OCI-LY7 (cell line): ENCODE measurements around the gene SERINC5. TPM values are rescaled to one million over a fixed set of nuclear protein-coding genes. Genes with fewer than 3 reads are reported as not detected.

Experiments used
- BruUV-seq: library from RNA; stranded (reverse); fragments of 400-500 nt; replicated peaks from 2 replicates; lab custom pipeline; 2021; lab: Mats Ljungman, UMichigan
- CTCF ChIA-PET: fragments of 300-600 bp; sonication (Branson Sonifier 250); formaldehyde crosslinking; loops from one replicate; lab custom pipeline; 2022; ENCODE audit warnings: antibody characterized with exemption; ENCODE audit not compliant: unreplicated experiment; lab: Charles Lee
- POLR2A ChIA-PET: fragments of 300-600 bp; sonication (Branson Sonifier 250); formaldehyde crosslinking; loops from one replicate; lab custom pipeline; 2022; ENCODE audit warnings: antibody characterized with exemption; lab: Charles Lee
- DNase-seq: peaks from one replicate; pipeline ENCODE4 v3.0.0-alpha.2; 2015; ENCODE audit warnings: low spot score
- H2AFZ ChIP-seq: fragments of 200-600 bp; sonication (generic), shearing (Covaris generic); 2 replicates; pipeline ENCODE4 v1.6.1; 2014; ENCODE audit warnings: mild to moderate bottlenecking, antibody characterized with exemption, low read length, moderate library complexity
- H3K27ac ChIP-seq: fragments of 200-600 bp; sonication (generic); 2 replicates; pipeline ENCODE4 v1.5.1; 2014; ENCODE audit warnings: mixed run types, low read depth, mild to moderate bottlenecking, moderate library complexity, low read length, inconsistent platforms; ENCODE audit not compliant: poor library complexity, severe bottlenecking
- H3K36me3 ChIP-seq: fragments of 200-600 bp; sonication (generic); 2 replicates; pipeline ENCODE4 v1.6.1; 2014; ENCODE audit warnings: mild to moderate bottlenecking, antibody characterized with exemption, low read length, moderate library complexity, mixed read lengths; ENCODE audit not compliant: insufficient read depth
- H3K4me1 ChIP-seq: fragments of 200-600 bp; sonication (generic); 2 replicates; pipeline ENCODE4 v1.5.1; 2014; ENCODE audit warnings: mild to moderate bottlenecking, low read length; ENCODE audit not compliant: insufficient read depth, poor library complexity, severe bottlenecking
- H3K4me2 ChIP-seq: fragments of 200-600 bp; sonication (generic); 2 replicates; pipeline ENCODE4 v1.6.1; 2014; ENCODE audit warnings: mild to moderate bottlenecking, low read length
- H3K4me3 ChIP-seq: fragments of 200-600 bp; sonication (generic); 2 replicates; pipeline ENCODE4 v1.5.1; 2014; ENCODE audit warnings: mild to moderate bottlenecking, low read depth, low read length; ENCODE audit not compliant: poor library complexity, severe bottlenecking
- H3K79me2 ChIP-seq: fragments of 200-600 bp; sonication (generic); 2 replicates; pipeline ENCODE4 v1.6.1; 2016; ENCODE audit warnings: low read depth, mild to moderate bottlenecking, low read length, moderate library complexity, mixed read lengths; ENCODE audit not compliant: insufficient read depth
- H3K9me2 ChIP-seq: fragments of 200-600 bp; sonication (generic); 2 replicates; pipeline ENCODE4 v1.6.1; 2016; ENCODE audit warnings: mild to moderate bottlenecking, low read length, mixed read lengths; ENCODE audit not compliant: insufficient read depth
- H3K9me3 ChIP-seq: fragments of 200-600 bp; sonication (generic); 2 replicates; pipeline ENCODE4 v1.6.1; 2014; ENCODE audit warnings: mild to moderate bottlenecking, mixed run types, low read length, mixed read lengths
- H4K20me1 ChIP-seq: fragments of 200-600 bp; sonication (generic); 2 replicates; pipeline ENCODE4 v1.6.1; 2014; ENCODE audit warnings: mild to moderate bottlenecking, antibody characterized with exemption, low read length, moderate library complexity, mixed read lengths; ENCODE audit not compliant: insufficient read depth
- CTCF ChIP-seq: fragments of 200-600 bp; sonication (generic); conservative IDR thresholded peaks from 2 replicates; pipeline ENCODE4 v1.5.1; 2014; ENCODE audit warnings: mild to moderate bottlenecking, antibody characterized with exemption, low read length, moderate library complexity, mixed read lengths
- EZH2phosphoT487 ChIP-seq: fragments of 200-600 bp; sonication (generic); IDR thresholded peaks from 2 replicates; pipeline ENCODE4 v1.6.1; 2018; ENCODE audit warnings: low read depth, borderline replicate concordance, mild to moderate bottlenecking, mixed run types, antibody characterized with exemption, low read length, moderate library complexity, mixed read lengths
- intact Hi-C: fragments of 100-400 bp; cut with micrococcal nuclease; formaldehyde crosslinking; loops from one replicate; pipeline ENCODE4 v1.10.0; 2022; ENCODE audit not compliant: unreplicated experiment
- total RNA-seq, 2 experiments: library from RNA; depleted of rRNA in 1 of 2; stranded (reverse); fragments of >200 nt in 1 of 2; shearing (Covaris generic) in 1 of 2; gene quantifications; 2 replicates each; pipeline ENCODE4 v1.2.3, GENCODE V29; 2014 to 2022

The SERINC5 gene
- total RNA-seq, 2 experiments from 2014 or later: 31.2 to 87.9 TPM

- intact Hi-C loops: no loop called here
- peaks cover 62% of the 10 kb centered on the region for H3K79me2 ChIP-seq
- CTCF ChIA-PET: no interaction called here
- H4K20me1 ChIP-seq: no peaks in the 10 kb centered on the region
- H3K4me3 ChIP-seq: no peak overlapping the region
- peaks cover 53% of the 10 kb centered on the region for H3K36me3 ChIP-seq
- H3K4me2 ChIP-seq: peak overlapping the region; percentile 19; the same call in 1 of the 2 replicates
- H3K9me3 ChIP-seq: no peaks in the 10 kb centered on the region
- H3K9me2 ChIP-seq: no peaks in the 10 kb centered on the region
- H2AFZ ChIP-seq: no peak overlapping the region
- POLR2A ChIA-PET: interaction anchor here (0.6 to 5.1 kb wide), 6 partner anchors 8 to 59 kb away, joined by 3 to 91 read pairs (median 6); no protein-coding TSS in a partner anchor
- no peak for TF ChIP-seq CTCF
- peak overlapping the region; percentile 17 for H3K27ac ChIP-seq
- peaks cover 54% of the 10 kb centered on the region for H3K4me1 ChIP-seq
- no TSS peak for BruUV-seq
- no peak for DNase-seq
These were observed 59.9 kb downstream of the SERINC5 start for GRCh38 chr5:80195837-80196400.

GRCh38 chr5:80194468-80194867 lies 61.4 kb downstream of the SERINC5 start:
- BruUV-seq: no TSS peak
- ChIA-PET POLR2A (interaction anchor here (0.7 to 5.1 kb wide), 12 partner anchors 10 to 143 kb away, joined by 3 to 91 read pairs (median 4); partner anchors contain the start of gene SERINC5), CTCF (no interaction called here)
- H3K4me1 ChIP-seq: peaks cover 68% of the 10 kb centered on the region
- no peaks in the 10 kb centered on the region for H3K9me3 ChIP-seq
- H3K79me2 ChIP-seq: peaks cover 71% of the 10 kb centered on the region
- intact Hi-C loops: no loop called here
- peak; percentile 35; the same call in 1 of the 2 replicates for TF ChIP-seq CTCF
- TF ChIP-seq EZH2phosphoT487: no peak
- H3K36me3 ChIP-seq: peaks cover 40% of the 10 kb centered on the region
- H3K27ac ChIP-seq: peak overlapping the region; percentile 98
- H3K4me2 ChIP-seq: peak overlapping the region; percentile 73
- no peak overlapping the region for H3K4me3 ChIP-seq
- no peaks in the 10 kb centered on the region for H3K9me2 ChIP-seq
- DNase-seq: peak; percentile 39
- H4K20me1 ChIP-seq: no peaks in the 10 kb centered on the region
- no peak overlapping the region for H2AFZ ChIP-seq

- no TSS peak for BruUV-seq
- Histone ChIP-seq H3K4me3 (peak overlapping the region; percentile 54), H3K9me2 (no peaks in the 10 kb centered on the region), H3K36me3 (peaks cover 30% of the 10 kb centered on the region), H3K27ac (peak overlapping the region; percentile 98), H3K9me3 (no peaks in the 10 kb centered on the region), H3K4me1 (peaks cover 79% of the 10 kb centered on the region), H2AFZ (peak overlapping the region; percentile 3; the same call in 1 of the 2 replicates), H3K79me2 (peaks cover 81% of the 10 kb centered on the region), H4K20me1 (no peaks in the 10 kb centered on the region), H3K4me2 (peak overlapping the region; percentile 73)
- POLR2A ChIA-PET: interaction anchor here (0.6 to 5.1 kb wide), 16 partner anchors 10 to 88 kb away, joined by 3 to 91 read pairs (median 5); partner anchors contain the start of gene SERINC5
- CTCF ChIA-PET: interaction anchor here (1.3 to 1.8 kb wide), 2 partner anchors 10 to 59 kb away, joined by 4 read pairs; no protein-coding TSS in a partner anchor
- no peak for DNase-seq
- intact Hi-C loops: no loop called here
- TF ChIP-seq CTCF: no peak
- TF ChIP-seq EZH2phosphoT487: no peak
These were observed 62.4 kb downstream of the SERINC5 start for GRCh38 chr5:80193401-80193800.
